ENCODE data around the gene PPM1L. TPM values are rescaled to one million over a fixed set of nuclear protein-coding genes. Genes with fewer than 3 reads are reported as not detected.

Gene PPM1L
- total RNA-seq, 1 experiment from 2014 or later = 5.0 TPM

DNA sequence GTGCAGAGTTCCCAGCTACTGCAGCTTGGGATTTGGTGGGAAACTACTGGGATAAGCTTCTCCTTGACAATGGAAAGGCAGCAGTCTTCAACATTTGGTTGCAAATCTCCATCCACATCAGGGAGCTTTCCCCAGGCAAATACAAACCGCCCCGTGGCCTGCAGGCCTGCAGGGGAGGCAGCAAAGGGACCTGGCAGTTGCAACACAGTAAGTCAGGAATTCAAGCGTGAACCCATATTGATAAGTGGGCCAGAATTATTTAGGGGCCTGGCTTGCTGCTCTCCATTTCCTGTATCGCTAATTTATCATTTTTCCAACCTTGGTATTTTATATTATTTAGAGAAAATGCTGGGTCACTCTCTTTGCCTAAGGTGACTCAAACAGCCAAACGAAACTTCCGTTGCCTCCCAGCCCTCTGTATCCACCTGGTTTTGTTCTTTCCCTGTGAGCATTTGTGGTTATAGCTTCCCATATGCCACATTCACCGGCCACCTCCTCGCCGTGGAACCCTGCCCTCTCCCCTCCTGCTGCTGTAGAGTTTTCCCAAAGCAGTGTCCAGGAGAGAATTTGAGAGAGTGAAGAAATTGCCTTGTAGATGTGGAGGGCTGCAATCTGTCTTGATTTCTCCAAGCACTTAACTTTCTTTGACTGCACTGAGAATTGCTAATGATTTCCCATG lies 314.4 kb downstream of the PPM1L start:
- Histone ChIP-seq H3K27ac (peak overlapping the region; percentile 25), H2AFZ (0 out of 2 replicates have a peak overlapping the region, but pooled peaks have one; percentile 0), H3F3A (ENCODE audit: insufficient read depth, low read depth) (peaks cover 8% of the 10 kb centered on the region; the same call in 1 of the 2 replicates), H3K4me3 (no peak overlapping the region), H4K20me1 (ENCODE audit: insufficient read depth) (no peaks in the 10 kb centered on the region), H3K4me2 (no peak overlapping the region; the same call in 1 of the 2 replicates), H3K9me2 (ENCODE audit: insufficient read depth) (no peaks in the 10 kb centered on the region), H3K79me2 (ENCODE audit: low read depth) (no peaks in the 10 kb centered on the region), H3K4me1 (replicated peaks; ENCODE audit: insufficient read depth) (peaks cover 14% of the 10 kb centered on the region), H3K27me3 (ENCODE audit: insufficient read depth, low read depth) (no peaks in the 10 kb centered on the region), H3K36me3 (ENCODE audit: low read depth) (no peaks in the 10 kb centered on the region), H3K9me3 (ENCODE audit: insufficient read depth, low read depth) (no peaks in the 10 kb centered on the region)
- TF ChIP-seq, protein P1, sequence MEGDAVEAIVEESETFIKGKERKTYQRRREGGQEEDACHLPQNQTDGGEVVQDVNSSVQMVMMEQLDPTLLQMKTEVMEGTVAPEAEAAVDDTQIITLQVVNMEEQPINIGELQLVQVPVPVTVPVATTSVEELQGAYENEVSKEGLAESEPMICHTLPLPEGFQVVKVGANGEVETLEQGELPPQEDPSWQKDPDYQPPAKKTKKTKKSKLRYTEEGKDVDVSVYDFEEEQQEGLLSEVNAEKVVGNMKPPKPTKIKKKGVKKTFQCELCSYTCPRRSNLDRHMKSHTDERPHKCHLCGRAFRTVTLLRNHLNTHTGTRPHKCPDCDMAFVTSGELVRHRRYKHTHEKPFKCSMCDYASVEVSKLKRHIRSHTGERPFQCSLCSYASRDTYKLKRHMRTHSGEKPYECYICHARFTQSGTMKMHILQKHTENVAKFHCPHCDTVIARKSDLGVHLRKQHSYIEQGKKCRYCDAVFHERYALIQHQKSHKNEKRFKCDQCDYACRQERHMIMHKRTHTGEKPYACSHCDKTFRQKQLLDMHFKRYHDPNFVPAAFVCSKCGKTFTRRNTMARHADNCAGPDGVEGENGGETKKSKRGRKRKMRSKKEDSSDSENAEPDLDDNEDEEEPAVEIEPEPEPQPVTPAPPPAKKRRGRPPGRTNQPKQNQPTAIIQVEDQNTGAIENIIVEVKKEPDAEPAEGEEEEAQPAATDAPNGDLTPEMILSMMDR (conservative IDR thresholded peaks at IDR 0.05) = no peak
- TF ChIP-seq EZH2 (IDR thresholded peaks at IDR 0.05; ENCODE audit: low read depth) = no peak
- DNase-seq = peak in 1 of 2 experiments; percentile 31
- intact Hi-C loops (cut with micrococcal nuclease; ENCODE audit: unreplicated experiment) = no loop called here
- ChIA-PET CTCF (interaction anchor here (0.6 to 1.5 kb wide), 4 partner anchors 71 to 390 kb away, joined by 3 to 25 read pairs (median 4); no protein-coding TSS in a partner anchor), POLR2A (ENCODE audit: unreplicated experiment) (interaction anchor here (0.6 to 0.7 kb wide), 6 partner anchors 21 to 619 kb away, joined by 3 to 9 read pairs (median 4); no protein-coding TSS in a partner anchor)
- BruUV-seq (replicated peaks) = no TSS peak

DNA sequence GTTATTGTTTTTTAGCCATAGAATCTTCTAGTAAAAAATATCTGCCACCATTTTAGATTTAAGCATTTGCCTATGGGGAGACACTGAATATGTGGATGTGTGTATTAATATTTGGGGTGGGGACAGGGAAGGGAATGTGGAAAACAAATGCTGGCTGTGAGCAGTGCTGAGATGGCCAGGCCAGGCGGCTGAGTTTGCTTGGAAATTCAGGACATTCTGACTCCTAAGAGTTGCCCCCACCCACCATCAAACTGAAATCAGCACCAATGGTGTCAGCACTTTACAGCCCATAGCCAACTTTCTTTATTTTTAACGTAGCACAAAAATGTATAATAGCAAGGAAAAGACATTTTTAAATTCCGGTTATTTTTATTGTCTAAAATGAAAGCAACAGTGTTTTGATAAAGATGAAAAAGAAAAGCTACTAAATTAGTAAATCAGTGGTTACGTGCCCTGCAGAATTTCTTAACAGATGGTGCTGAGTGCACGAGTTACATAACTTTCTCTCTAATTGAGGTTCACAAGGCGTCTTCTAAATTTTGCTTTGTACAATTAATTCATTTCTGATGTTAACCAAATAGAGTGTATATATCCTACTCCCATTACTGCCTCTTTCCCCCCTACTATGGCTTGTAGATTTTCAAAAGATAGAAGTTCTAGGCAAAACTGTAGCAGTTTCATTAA lies 315.1 kb downstream of the PPM1L start:
- Histone ChIP-seq H3K27ac (no peak overlapping the region), H3K79me2 (ENCODE audit: low read depth) (no peaks in the 10 kb centered on the region), H3K4me2 (no peak overlapping the region), H3K4me3 (no peak overlapping the region), H3K4me1 (replicated peaks; ENCODE audit: insufficient read depth) (peaks cover 14% of the 10 kb centered on the region), H3K27me3 (ENCODE audit: insufficient read depth, low read depth) (no peaks in the 10 kb centered on the region), H4K20me1 (ENCODE audit: insufficient read depth) (no peaks in the 10 kb centered on the region), H3K9me3 (ENCODE audit: insufficient read depth, low read depth) (no peaks in the 10 kb centered on the region), H2AFZ (no peak overlapping the region), H3K9me2 (ENCODE audit: insufficient read depth) (no peaks in the 10 kb centered on the region), H3F3A (ENCODE audit: insufficient read depth, low read depth) (peaks cover 8% of the 10 kb centered on the region; the same call in 1 of the 2 replicates), H3K36me3 (ENCODE audit: low read depth) (no peaks in the 10 kb centered on the region)
- BruUV-seq (replicated peaks) = TSS peak; percentile 80
- no peak for TF ChIP-seq EZH2 (IDR thresholded peaks at IDR 0.05; ENCODE audit: low read depth)
- TF ChIP-seq, protein P1 (conservative IDR thresholded peaks at IDR 0.05) = no peak
- DNase-seq = no peak
- intact Hi-C loops (cut with micrococcal nuclease; ENCODE audit: unreplicated experiment) = no loop called here
- POLR2A ChIA-PET (ENCODE audit: unreplicated experiment) = interaction anchor here (0.7 kb wide), 2 partner anchors 127 to 392 kb away, joined by 3 to 9 read pairs; no protein-coding TSS in a partner anchor
- CTCF ChIA-PET = no interaction called here

DNA sequence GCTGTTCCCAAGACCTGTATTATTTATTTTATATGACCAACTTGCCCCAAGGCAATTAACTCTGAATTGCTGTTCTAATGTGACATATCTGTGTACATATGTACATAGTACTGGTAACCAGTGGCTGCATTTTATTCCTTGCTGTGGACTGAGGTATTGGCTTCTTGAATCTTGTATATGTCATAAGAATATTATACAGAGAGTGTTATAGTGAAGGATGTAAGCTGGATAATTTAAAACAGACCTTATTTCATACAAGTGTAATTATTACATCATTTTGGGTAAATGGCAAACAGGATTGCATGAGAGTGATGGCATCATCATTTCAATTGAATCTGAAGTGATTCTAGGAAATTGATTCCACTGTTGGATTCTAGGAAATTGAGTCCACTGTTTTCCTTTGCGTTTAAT lies 316.2 kb downstream of the PPM1L start:
- Histone ChIP-seq H3K27me3 (ENCODE audit: insufficient read depth, low read depth) (no peaks in the 10 kb centered on the region), H3K4me1 (replicated peaks; ENCODE audit: insufficient read depth) (peaks cover 14% of the 10 kb centered on the region), H3K9me2 (ENCODE audit: insufficient read depth) (no peaks in the 10 kb centered on the region), H4K20me1 (ENCODE audit: insufficient read depth) (no peaks in the 10 kb centered on the region), H3K79me2 (ENCODE audit: low read depth) (no peaks in the 10 kb centered on the region), H3K4me3 (no peak overlapping the region), H3K4me2 (no peak overlapping the region), H3K36me3 (ENCODE audit: low read depth) (no peaks in the 10 kb centered on the region), H3K9me3 (ENCODE audit: insufficient read depth, low read depth) (no peaks in the 10 kb centered on the region), H2AFZ (no peak overlapping the region), H3F3A (ENCODE audit: insufficient read depth, low read depth) (peaks cover 8% of the 10 kb centered on the region; the same call in 1 of the 2 replicates), H3K27ac (no peak overlapping the region)
- TF ChIP-seq, protein P1 (conservative IDR thresholded peaks at IDR 0.05) = no peak
- no peak for TF ChIP-seq EZH2 (IDR thresholded peaks at IDR 0.05; ENCODE audit: low read depth)
- no TSS peak for BruUV-seq (replicated peaks)
- intact Hi-C loops (cut with micrococcal nuclease; ENCODE audit: unreplicated experiment) = no loop called here
- CTCF ChIA-PET = no interaction called here
- DNase-seq = peak in 1 of 2 experiments; percentile 31
- POLR2A ChIA-PET (ENCODE audit: unreplicated experiment) = no interaction called here

All from PC-9 (cell line).